Smooth muscle cell (in vitro differentiated cells): ENCODE results near the gene SPINK2. TPM values are rescaled to one million over a fixed set of nuclear protein-coding genes. Genes with fewer than 3 reads are reported as not detected.

Experiments
- DNase-seq: peaks from one replicate; lab custom pipeline; 2025; ENCODE audit not compliant: unreplicated experiment; lab: John Stamatoyannopoulos, UW
- H2AFZ ChIP-seq: fragments of 200-600 bp; sonication (generic); 2 replicates; pipeline ENCODE4 v1.6.0; 2016; ENCODE audit warnings: antibody characterized with exemption, low read depth, mild to moderate bottlenecking
- H3F3A ChIP-seq: fragments of 200-600 bp; sonication (generic); 2 replicates; pipeline ENCODE4 v1.6.0; 2017; ENCODE audit warnings: antibody characterized with exemption, low read depth
- H3K27ac ChIP-seq: fragments of 200-600 bp; sonication (generic); 2 replicates; pipeline ENCODE4 v1.5.1; 2016; ENCODE audit warnings: low read depth, mild to moderate bottlenecking
- H3K27me3 ChIP-seq: fragments of 200-600 bp; sonication (generic); 2 replicates; pipeline ENCODE4 v1.6.1; 2016; ENCODE audit warnings: low read depth, mild to moderate bottlenecking
- H3K36me3 ChIP-seq: fragments of 200-600 bp; sonication (generic); 2 replicates; pipeline ENCODE4 v1.5.1; 2016; ENCODE audit warnings: low read depth
- H3K4me1 ChIP-seq: fragments of 200-600 bp; sonication (generic); 2 replicates; pipeline ENCODE4 v1.5.1; 2016; ENCODE audit warnings: low read depth
- H3K4me2 ChIP-seq: fragments of 200-600 bp; sonication (generic); 2 replicates; pipeline ENCODE4 v1.6.0; 2016; ENCODE audit warnings: mild to moderate bottlenecking
- H3K4me3 ChIP-seq: fragments of 200-600 bp; sonication (generic); 2 replicates; pipeline ENCODE4 v1.5.1; 2016; ENCODE audit warnings: mild to moderate bottlenecking
- H3K79me2 ChIP-seq: fragments of 200-600 bp; sonication (generic); 2 replicates; pipeline ENCODE4 v1.6.0; 2016; ENCODE audit warnings: low read depth, mild to moderate bottlenecking
- H3K9ac ChIP-seq: fragments of 200-600 bp; sonication (generic); 2 replicates; pipeline ENCODE4 v1.6.0; 2016; ENCODE audit warnings: low read depth
- H3K9me3 ChIP-seq: fragments of 200-600 bp; sonication (generic); replicated peaks from 2 replicates; pipeline ENCODE4 v1.5.1; 2016; ENCODE audit warnings: low read depth
- H4K20me1 ChIP-seq: fragments of 200-600 bp; sonication (generic); 2 replicates; pipeline ENCODE4 v1.6.0; 2016; ENCODE audit warnings: low read depth
- WGBS: methylation state at CpG from one replicate; pipeline ENCODE4 v1.1.7; 2016; ENCODE audit warnings: low lambda C conversion rate; 5-methylcytosine and 5-hydroxymethylcytosine counted together
- polyA plus RNA-seq: library from polyadenylated mRNA; unstranded; fragments of >200 nt; fragmentation: Nextera tagmentation; extraction: Ambion mirVana; gene quantifications from 2 replicates; pipeline ENCODE4 v1.2.1, GENCODE V29; 2016
- total RNA-seq: library from RNA; depleted of rRNA; stranded (reverse); fragments of >200 nt; gene quantifications from 2 replicates; pipeline ENCODE4 v1.2.3, GENCODE V29; 2014
- TF ChIP-seq, protein P1 (sequence below): fragments of 200-600 bp; sonication (generic); IDR thresholded peaks from 2 replicates; pipeline ENCODE4 v1.5.1; 2017; ENCODE audit warnings: borderline replicate concordance, mild to moderate bottlenecking, antibody characterized with exemption; ENCODE audit not compliant: insufficient read depth, poor library complexity, severe bottlenecking

SPINK2 gene
- total and polyA plus RNA-seq, 2 experiments from 2014 or later: not detected

DNA sequence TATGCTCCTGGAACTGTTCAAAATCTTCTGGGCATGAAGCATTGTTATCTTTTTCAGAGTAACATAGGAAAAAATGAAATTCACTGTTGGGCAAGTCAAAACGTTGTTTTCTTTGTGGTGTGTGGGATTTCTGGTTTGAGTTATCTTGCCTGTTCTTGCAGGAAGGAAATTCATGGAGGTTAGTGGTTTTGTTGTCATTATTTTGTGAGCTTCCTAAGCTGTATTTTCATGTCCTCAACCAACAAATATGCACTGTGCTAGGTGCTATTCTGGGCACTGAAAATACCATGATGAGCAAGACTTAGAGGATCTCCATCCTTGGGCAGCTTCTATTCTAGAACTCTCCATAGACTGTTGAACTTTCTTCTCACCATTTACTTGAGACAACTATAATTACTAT is 16.9 kb downstream of the SPINK2 start:
- Histone ChIP-seq H3K27me3 (no peaks in the 10 kb centered on the region), H3K27ac (no peak overlapping the region), H3K4me3 (no peak overlapping the region), H3F3A (peaks cover under 1% of the 10 kb centered on the region), H3K9ac (no peak overlapping the region), H3K9me3 (no peaks in the 10 kb centered on the region), H3K36me3 (no peaks in the 10 kb centered on the region), H3K79me2 (no peaks in the 10 kb centered on the region), H4K20me1 (no peaks in the 10 kb centered on the region), H3K4me2 (peak overlapping the region; percentile 32), H3K4me1 (no peaks in the 10 kb centered on the region), H2AFZ (no peak overlapping the region)
- 17% methylated on average over 1 of the region's 1 CpG for WGBS
- TF ChIP-seq, protein P1, sequence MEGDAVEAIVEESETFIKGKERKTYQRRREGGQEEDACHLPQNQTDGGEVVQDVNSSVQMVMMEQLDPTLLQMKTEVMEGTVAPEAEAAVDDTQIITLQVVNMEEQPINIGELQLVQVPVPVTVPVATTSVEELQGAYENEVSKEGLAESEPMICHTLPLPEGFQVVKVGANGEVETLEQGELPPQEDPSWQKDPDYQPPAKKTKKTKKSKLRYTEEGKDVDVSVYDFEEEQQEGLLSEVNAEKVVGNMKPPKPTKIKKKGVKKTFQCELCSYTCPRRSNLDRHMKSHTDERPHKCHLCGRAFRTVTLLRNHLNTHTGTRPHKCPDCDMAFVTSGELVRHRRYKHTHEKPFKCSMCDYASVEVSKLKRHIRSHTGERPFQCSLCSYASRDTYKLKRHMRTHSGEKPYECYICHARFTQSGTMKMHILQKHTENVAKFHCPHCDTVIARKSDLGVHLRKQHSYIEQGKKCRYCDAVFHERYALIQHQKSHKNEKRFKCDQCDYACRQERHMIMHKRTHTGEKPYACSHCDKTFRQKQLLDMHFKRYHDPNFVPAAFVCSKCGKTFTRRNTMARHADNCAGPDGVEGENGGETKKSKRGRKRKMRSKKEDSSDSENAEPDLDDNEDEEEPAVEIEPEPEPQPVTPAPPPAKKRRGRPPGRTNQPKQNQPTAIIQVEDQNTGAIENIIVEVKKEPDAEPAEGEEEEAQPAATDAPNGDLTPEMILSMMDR: no peak
- DNase-seq: no peak

DNA sequence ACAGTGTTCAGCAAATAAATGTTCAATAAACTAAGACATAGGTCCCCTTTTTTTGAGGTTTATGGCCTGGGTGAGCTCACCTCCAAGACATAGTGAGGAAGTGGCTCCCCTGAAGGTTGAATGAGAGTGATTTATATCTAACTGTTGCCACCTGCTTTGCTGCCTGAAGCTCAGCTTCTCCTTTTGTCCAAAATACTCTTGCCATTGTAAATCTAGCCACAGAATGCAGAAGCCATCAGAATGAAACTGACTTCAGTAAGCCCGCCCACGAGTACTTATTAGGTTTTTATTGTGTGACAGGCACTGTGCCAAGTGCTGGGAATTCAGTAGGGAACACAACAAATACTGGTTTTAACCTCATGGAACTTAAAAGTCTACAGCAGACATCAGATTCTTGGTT is 18.0 kb downstream of the SPINK2 start:
- H3K27ac ChIP-seq: no peak overlapping the region
- H3K79me2 ChIP-seq: no peaks in the 10 kb centered on the region
- no peaks in the 10 kb centered on the region for H3K36me3 ChIP-seq
- no peaks in the 10 kb centered on the region for H4K20me1 ChIP-seq
- no peaks in the 10 kb centered on the region for H3K9me3 ChIP-seq
- H2AFZ ChIP-seq: no peak overlapping the region
- WGBS: 43% methylated on average over 2 of the region's 2 CpGs
- H3K4me2 ChIP-seq: peak overlapping the region; percentile 20
- H3K4me1 ChIP-seq: no peaks in the 10 kb centered on the region
- peaks cover 5% of the 10 kb centered on the region for H3F3A ChIP-seq
- H3K27me3 ChIP-seq: no peaks in the 10 kb centered on the region
- H3K9ac ChIP-seq: no peak overlapping the region
- TF ChIP-seq, protein P1: no peak
- no peak for DNase-seq
- no peak overlapping the region for H3K4me3 ChIP-seq

DNA sequence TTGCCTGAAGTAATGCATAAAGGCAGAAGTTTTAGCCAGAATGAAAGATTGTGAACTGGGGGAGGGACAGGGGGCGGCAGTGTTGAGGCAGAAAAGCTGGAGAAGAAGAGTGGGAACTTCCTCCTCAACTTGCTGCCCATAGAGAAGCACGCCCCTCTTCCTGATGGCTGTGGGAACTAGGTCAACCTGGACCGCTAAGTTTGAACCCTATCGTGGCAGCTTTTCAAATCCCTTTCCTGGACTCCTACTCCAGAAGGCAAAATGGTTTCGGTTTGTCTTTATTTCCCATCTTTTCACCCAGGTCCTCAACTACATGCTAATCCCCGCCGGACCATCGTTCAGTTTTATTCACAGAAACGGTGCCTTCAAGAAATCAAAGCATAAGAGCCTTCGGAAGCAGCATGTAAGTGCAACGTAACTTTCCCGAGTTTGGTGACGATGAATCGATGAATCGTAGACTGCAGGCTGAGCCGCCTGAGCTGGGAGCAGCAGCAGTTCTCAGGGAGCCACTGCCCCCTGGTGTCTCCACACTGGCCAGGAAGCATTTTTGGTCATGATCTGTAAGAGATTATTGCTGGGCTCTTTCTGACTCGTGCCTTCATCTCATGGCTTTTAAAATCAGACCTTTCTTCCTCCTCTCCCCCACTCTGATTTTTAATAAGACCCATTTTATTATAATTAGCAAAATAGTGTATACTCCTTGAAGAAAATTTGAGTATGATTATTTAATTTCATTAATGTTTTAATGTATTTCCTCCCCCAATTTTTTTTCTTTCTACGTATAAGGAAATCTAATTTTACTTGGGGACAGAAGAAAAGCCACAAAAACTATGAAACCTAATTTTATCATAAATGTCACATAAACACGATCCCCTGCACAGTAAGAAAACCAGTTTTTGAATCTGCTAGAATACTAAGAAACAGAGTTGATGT is 21.4 kb downstream of the SPINK2 start:
- peaks cover 5% of the 10 kb centered on the region for H3F3A ChIP-seq
- no peaks in the 10 kb centered on the region for H3K27me3 ChIP-seq
- no peaks in the 10 kb centered on the region for H4K20me1 ChIP-seq
- H3K4me2 ChIP-seq: peak overlapping the region; percentile 84
- H3K27ac ChIP-seq: peak overlapping the region; percentile 85
- peak; percentile 34 for DNase-seq
- H3K4me3 ChIP-seq: peak overlapping the region; percentile 73
- no peaks in the 10 kb centered on the region for H3K4me1 ChIP-seq
- H3K9me3 ChIP-seq: no peaks in the 10 kb centered on the region
- H3K79me2 ChIP-seq: no peaks in the 10 kb centered on the region
- H3K36me3 ChIP-seq: no peaks in the 10 kb centered on the region
- H2AFZ ChIP-seq: peak overlapping the region; percentile 97
- WGBS: 9% methylated on average over 19 of the region's 19 CpGs
- TF ChIP-seq, protein P1: peak; percentile 87
- peak overlapping the region; percentile 71 for H3K9ac ChIP-seq
